GM03348 (cell line): ENCODE measurements around the gene MAML2.

Experiments used
- DNase-seq: peaks from one replicate; pipeline ENCODE4 v3.0.0; 2012; ENCODE audit warnings: low spot score

Gene MAML2

GRCh38 chr11:96125400-96125799 is 217.6 kb downstream of the MAML2 start:
- no peak for DNase-seq

DNA sequence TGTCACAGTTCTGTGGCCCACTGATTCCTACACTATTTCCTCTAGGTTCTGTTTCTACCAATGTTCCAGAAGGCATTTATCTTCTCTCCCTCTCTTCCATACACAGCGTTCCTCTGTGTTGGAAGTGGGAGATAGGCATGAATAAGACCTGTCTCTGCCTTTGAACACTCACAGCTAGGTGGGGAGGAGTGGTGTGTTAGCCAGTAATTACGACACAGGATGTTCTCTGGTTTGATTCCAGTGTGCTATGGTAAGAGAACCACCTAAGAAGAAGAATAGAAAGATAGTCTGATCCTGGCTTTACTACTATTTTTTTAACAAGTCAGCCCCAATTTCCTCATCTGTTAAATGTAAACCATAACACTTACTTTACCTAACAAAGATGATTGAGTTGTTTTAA is 218.8 kb downstream of the MAML2 start:
- no peak for DNase-seq

DNA sequence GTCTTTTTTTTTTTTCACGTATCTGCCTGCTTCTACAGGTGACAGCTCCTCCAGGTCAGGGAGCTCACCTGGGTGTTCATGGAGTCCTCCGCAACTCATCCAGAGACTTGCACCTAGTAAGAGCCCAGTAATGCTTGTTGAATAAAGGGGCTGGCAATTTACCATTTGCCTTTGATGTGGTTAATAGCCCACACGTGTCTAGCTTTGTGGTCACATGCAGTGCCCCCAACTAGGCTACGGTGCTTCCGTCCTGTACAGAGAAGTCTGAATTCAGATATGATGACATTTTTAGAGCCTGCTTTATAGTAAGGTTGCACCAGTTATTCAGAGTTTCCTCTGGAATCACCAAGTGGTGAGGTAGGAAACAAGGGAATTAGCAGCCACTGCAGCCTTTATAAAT is 219.7 kb downstream of the MAML2 start:
- no peak for DNase-seq

DNA sequence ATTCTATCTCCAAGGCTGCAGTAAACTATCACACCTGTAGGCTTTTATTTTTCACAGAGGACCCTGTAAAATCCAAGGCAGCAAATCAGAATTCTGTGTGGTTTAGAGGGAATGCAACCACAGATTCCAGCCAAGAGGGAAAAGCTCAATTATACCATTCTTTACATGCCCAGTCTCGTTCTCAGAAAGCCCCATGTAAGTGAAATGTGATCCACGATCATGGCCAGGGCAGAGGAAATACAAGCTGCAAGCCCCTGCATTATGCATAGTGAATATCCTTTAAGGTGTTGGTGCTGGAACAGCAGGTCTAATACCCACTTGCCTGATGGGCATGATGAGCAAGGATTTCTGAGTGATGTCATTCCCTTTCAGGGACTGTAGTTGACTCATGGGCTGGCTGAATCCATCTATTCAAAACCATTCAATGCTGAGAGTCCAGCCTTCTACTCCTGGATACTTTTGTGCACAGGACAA is 220.4 kb downstream of the MAML2 start:
- DNase-seq: no peak

DNA sequence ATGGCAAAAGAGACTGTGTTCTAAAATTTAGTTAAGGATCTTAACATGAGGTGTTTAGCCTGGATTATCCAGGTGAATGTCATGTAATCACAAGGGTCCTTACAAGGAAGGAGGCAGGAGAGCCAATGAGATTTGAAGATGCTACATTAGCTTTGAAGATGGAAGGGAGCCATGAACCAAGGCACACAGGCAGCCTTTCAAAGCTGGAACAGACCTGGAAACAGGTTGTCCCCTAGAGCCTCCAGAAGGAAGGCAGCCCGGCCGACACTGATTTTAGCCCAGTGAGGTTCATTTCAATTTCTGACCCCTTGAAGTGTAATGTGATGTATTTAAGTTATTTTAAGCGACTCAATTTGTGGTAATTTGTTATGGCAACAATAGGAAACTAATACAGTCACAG is 223.8 kb downstream of the MAML2 start:
- no peak for DNase-seq

DNA sequence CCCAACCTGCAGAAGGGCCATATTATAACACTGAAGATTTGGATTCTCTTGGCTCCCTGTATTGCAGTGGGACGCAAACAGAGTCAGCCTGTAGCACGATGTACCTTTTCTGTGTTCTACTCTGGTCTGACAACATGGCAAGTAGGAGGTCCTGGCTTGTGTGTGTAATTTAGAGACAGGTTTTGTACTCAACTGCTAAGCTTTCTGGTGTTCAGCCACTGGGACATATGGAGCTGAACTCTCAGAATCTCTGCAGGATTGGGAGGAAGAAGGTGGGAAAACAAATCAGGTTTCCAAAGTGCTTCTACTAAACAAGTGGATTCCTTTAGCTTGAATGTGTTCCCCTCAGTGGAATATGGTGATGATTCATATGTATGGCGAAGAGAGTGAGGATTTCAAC is 226.6 kb downstream of the MAML2 start:
- no peak for DNase-seq

DNA sequence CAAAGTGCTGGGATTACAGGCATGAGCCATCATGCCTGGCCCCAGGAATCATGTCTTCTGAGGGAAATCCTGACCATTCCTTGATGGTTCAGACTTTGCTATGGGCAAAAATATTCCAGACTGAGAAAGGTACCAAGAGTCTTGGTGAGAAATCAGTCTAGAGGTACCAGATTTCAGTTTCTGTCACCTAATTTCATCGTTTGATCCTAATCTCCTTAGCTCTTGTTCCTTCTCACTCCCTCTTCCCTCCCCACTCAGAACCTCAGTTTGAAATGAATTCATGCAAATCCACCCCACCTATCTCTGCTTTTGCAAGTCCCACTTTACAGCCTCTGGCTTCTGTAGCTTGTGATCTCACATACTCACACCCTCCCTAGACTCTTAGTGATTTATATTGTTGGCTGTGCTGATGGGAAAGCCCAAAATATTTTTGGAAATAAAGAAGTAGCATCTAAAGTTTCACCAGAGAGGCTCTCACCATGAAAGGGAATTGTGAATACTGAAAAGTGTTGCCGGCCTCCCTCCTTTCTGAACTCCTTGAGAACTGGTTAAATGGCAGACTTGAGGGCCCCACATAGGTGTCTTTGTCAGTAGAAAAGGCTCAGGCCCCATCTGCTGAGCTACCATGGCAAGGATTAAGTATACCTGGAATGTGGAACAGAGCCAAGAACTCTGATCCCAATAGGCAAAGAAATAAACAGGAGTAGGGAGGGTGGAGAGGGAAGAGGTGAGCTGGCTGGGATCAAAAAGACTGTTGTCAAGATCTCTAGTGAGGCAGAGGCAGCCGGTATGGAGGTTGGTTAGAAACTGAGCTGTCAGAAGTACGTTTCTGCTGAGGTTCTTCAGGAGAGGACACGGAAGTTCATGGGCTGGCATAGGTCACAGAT is 228.6 kb downstream of the MAML2 start:
- DNase-seq: no peak

DNA sequence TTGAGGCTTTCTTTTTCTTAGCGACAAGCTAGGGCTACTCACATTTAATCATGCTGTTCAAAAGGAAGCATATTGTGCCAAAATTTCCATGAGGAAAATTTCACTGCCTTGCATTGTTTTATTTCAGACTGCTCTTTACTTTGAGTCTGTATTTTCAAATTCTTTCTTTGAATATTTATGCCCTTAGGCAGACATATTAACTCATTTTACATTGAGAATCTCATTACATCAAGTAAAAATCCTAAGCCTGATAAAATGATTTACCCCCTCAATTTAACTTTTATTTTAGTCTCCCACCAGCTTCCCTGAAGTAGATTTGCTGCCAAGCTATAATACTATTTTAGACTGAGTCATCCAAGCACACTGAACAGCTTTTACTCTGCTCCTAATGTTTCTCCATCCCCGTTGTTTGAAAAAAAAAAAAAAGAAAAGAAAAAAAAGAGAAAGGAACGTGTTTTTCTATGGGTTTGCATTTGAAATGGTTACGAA is 229.8 kb downstream of the MAML2 start:
- peak; percentile 69 for DNase-seq

DNA sequence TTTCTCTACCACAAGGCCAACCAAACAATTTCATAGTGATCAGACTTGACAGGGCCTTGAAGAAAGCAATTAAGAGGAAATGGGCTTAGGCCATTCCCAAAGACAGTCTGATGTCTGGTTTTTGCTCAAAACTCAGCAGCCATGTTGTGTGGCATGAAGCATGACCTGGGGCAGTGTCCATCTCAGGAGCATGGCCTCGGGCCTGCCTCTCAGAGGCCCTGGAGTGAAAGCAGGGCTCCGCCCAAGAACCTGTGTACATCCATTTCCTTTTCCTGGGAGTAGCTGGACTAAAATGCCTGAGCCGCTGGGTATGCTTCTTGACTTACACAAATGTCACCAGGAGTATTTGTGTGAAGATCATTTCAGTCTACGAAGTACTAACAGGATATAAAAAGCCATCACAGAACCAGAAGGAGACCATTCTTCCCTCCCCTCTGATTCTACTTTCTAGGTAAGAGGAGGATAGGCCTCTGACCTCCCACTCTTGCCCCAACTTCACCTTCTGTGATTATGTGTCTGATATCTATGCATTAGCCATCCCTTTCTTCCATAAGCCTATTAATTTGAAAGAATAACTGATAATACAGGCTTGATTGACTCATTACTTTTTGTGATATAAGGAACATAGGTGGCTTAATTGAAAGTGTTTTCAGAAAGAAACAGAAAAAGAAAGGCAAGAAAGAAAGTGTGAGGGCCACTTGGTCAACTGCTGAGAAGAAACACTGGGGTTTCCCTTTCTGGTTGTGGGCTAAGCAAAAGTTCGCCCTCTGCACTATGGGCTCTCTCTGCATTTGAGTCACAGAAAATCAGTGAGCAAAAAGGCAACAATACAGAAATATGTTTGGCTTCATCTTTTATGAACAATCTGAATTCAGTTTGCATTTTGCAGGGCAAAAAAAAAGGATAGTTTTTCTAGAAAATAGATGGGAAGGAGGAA is 230.5 kb downstream of the MAML2 start:
- DNase-seq: no peak

DNA sequence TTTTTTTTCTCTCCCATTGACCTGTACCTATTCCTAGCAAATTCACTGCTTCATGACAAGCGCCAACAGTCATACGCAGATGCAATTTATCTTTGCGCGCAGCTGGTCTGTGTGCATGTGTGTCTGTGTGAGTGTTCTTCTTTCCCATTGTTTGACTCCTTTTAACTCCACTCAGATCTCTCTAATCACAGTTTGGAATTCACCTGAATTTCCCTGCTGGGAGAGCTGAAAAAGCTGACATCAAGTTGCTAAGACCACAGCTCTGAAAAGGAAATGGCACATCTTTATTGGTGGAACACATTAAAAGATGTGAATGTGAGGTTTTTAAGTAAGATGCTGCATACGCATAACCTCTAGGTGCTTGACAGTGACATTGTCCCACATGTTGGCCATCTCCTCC is 231.7 kb downstream of the MAML2 start:
- no peak for DNase-seq

DNA sequence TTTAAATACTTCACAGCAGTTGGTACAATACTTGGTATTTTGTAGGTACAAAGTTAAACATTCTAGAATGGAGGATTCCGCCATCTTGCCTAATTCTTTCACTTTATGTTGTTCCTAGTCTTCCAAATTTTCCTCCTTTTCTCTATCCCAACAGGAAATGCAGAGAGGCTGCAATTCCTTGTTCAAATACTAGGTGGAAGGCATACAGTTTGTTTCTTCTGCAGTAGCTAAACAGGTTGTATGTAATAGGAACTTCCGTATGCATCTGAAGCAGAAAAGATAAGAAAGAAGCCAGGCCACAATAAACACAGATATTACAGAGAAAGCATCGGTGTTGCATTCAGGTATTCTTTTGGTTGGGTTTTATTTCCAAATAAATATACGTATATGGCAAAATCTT is 232.7 kb downstream of the MAML2 start:
- no peak for DNase-seq

GRCh38 chr11:96109331-96110030 is 233.5 kb downstream of the MAML2 start:
- peak; percentile 25 for DNase-seq

DNA sequence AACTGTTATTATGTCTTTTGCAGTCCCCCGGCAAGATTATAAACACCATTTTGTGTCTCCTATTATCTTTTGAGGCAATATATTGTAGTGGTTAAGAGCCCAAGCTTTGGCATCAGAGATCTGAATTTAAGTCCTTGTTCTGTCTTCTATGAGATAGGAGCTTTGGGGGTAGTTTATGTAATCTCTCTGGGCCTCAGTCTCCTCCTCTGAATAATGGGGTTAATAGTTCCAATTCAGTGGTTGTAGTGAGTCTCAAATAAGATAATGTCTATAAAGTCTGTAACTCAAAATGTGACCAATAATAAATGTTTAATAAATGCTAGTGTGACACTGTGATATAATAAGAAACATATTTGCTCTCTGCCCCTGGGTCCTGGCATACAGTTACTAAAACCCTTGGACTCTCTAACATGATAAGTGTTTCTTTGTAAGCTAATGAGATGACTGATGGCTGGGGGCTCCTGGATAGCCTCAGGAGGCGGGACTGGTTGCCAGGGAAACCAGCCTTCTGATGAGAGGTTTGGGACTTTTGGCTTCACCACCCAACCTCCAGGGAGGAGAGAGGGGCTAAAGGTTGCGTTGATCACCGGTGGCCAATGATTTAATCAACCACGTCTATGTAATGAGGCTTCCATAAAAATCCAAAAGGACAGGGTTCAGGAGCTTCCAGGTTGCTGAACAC is 235.7 kb downstream of the MAML2 start:
- no peak for DNase-seq

GRCh38 chr11:96106645-96107044 is 236.3 kb downstream of the MAML2 start:
- no peak for DNase-seq

DNA sequence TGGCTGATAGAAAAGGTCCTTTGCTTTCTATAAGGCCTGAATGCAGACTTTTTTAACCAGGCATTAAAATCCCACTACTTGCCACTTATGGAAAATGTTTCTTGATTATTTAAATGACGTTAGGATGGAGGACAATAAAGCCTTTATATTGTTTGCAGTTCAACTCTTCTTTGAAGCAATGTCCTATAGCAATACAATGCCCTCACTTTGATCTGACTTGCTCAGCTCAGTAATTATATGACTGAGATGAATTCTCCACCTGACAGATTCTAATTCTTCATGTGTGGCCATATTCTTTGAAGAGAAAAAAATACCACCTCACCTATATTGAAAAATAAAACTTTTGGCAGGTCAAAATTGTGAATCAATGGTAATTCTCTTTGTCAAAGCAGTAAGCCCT is 237.1 kb downstream of the MAML2 start:
- no peak for DNase-seq

DNA sequence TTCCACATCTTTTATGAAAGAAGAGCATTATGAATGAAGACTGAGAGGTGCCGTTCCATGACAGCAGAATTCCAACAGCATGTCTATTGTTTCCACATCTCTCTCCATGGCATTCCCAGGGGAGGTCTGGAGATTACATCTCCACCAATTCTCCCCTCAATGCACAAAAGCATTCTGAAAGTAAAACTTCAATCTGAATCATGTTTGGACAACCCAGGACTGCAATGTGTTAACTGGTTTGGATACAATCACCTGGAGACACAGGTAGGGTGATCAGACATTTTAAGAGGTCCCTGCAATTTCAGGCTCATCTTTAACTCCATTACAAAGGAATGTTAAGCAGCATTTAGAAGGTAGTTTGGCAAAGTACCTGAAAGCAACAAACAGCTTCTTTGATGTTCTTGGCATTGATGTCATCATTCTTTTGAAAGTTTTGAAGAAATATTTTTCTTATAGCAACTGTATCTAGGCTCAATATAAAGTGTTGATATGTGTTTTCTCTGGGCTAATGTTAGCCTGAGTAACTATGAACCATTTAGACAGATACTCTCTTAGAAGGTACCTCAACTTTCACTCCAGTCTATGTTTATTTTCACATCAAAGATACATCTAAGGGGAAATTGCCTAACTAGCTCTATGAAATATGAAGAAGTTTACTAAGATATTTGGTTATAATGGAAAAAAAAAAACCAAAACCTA is 237.6 kb downstream of the MAML2 start:
- DNase-seq: no peak

DNA sequence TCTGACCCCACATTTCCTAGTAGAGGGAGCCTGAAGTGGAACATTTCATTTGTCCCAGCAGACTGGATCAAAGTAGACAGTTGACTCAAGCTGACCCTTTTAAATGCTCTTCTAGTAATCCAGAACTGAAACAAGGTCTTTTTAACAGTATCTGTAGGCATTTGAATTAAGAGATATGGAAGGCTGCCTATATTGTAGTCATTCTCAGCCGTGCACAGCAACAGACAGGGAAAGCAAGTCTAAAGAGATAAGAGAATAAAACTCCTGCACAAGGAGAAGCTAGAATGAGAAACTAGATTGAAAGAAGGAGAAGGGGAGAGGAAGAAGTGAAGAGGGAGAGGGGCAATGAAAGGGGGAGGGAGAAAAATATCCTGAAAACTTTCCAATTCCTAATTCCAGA is 238.5 kb downstream of the MAML2 start:
- no peak for DNase-seq

DNA sequence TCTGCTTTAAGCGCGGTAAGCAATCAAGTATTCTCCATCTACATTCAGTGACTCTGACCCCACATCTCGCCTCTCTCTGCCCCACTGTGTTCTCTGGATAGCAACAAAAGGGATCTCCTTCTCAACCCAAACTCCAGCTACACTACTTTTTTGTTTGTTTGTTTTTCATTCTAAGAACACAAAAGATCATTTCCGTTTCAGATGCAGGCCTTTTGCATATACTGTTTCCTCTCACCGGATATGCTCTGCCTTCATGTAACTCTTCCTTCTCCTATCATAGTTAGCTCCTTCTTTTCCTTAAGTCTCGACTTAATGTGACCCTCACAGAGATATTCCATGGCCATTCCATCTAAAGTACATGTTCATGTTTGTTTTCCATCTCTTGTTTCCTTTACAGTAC is 239.3 kb downstream of the MAML2 start:
- no peak for DNase-seq

DNA sequence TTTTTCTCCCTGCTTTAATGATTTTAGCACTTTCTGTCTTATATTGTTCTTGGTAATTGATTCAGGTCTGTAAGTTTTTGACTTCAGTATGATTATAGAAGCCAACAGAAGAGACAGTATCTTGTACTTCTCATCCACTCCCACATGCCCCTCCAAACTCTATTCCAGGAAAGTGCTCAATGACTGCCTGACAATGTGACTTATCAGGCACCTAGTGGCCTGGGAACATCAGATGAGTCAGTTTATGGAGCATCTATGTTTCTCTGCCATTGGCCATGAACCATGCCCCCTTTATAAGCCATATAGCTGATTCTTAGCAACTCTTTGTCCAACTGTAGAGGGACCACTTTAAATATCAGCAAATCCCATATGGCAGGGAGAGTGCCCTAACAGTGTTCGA is 239.9 kb downstream of the MAML2 start:
- DNase-seq: no peak

DNA sequence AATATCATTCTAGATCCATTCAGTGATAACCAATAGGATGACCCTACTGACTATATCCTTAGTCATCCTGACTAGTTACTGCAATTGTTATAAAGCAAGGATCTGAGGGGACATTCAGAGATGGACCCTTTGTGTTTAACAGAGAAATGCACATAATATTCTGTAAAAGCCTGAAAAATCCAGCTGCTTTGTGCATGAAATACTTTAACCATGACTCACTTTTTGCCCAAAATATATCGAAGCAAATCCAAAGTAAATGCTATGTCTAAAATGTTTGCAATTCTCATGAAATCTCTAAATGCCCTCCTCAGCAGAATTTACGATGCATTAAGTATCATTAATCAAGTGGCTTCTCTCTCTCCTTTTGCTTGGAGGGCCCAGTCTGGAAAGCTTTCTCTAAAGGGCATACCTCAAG is 240.3 kb downstream of the MAML2 start:
- peak; percentile 56 for DNase-seq

- no peak for DNase-seq
These were observed 241.8 kb downstream of the MAML2 start for GRCh38 chr11:96101146-96101545.
